ENCODE data around the gene MLPH.

MLPH gene

DNA sequence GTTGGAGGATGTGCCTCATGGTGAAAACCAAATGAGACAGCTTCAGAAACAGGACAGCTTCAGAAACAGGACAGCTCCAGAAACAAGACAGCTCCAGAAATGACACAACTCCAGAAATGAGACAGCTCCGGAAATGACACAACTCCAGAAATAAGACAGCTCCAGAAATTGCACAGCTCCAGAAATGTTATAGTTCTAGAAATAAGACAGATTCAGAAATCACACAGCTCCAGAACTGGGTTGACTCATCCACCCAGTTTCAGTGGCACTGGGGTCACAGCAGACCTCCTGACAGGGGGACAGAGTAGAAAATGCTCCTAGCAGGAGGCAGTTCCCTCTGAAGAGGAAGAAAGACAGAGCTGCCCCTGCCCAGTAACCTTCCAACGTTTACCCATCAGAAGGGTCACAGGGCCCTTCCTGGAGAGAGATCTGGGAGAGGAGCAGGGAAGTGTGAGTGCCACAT is 46.2 kb upstream of the MLPH start:
- TF ChIP-seq, protein P1, sequence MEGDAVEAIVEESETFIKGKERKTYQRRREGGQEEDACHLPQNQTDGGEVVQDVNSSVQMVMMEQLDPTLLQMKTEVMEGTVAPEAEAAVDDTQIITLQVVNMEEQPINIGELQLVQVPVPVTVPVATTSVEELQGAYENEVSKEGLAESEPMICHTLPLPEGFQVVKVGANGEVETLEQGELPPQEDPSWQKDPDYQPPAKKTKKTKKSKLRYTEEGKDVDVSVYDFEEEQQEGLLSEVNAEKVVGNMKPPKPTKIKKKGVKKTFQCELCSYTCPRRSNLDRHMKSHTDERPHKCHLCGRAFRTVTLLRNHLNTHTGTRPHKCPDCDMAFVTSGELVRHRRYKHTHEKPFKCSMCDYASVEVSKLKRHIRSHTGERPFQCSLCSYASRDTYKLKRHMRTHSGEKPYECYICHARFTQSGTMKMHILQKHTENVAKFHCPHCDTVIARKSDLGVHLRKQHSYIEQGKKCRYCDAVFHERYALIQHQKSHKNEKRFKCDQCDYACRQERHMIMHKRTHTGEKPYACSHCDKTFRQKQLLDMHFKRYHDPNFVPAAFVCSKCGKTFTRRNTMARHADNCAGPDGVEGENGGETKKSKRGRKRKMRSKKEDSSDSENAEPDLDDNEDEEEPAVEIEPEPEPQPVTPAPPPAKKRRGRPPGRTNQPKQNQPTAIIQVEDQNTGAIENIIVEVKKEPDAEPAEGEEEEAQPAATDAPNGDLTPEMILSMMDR (conservative IDR thresholded peaks at IDR 0.05; ENCODE audit: low read length) = no peak
- TF ChIP-seq EZH2phosphoT487 (IDR thresholded peaks at IDR 0.05; ENCODE audit: borderline replicate concordance) = no peak

DNA sequence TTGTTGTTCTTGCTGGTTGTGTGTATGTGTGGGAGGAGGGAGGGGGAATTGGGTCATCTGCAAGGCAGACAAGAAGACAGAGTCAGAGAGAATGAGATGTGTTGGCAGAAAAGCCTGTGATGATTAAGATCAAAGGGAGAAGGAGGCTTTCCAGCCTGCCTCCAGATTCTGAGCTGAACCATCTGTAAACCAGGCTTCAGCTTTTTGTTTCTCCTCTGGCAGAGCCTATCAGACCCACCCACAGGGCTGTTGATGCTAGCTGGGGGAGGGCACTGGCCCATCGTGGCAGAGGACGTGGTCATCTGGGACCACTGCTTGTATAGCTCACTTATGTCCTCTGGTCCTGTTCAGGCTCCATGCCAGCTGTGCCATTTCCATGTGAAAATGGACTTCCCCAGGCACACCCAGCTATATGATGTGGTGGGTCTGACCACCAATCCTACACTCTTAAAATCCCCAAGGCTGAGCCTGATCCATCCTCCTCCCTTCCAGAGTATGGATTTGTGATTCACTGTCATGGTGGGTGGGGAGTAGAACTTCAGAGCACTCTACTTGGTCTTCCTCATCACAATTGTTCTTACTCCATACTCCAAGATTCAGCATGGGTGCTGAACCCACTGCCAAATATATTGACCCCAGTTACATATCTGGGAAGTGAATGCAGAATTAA is 45.3 kb upstream of the MLPH start:
- Histone ChIP-seq H3K9me3 (ENCODE audit: insufficient read depth, low read depth, low read length) (no peaks in the 10 kb centered on the region), H3K36me3 (ENCODE audit: insufficient read depth, low read length) (no peaks in the 10 kb centered on the region), H3K4me2 (ENCODE audit: low read depth, low read length, poor library complexity, severe bottlenecking) (no peak overlapping the region), H3K4me1 (ENCODE audit: insufficient read depth, low read length, poor library complexity, severe bottlenecking) (peaks cover 21% of the 10 kb centered on the region), H3K4me3 (ENCODE audit: low read length, poor library complexity, severe bottlenecking) (no peak overlapping the region), H3K9me2 (replicated peaks; ENCODE audit: low read depth, low read length) (no peaks in the 10 kb centered on the region), H4K20me1 (ENCODE audit: insufficient read depth, low read length, poor library complexity, severe bottlenecking) (no peaks in the 10 kb centered on the region), H3K79me2 (ENCODE audit: insufficient read depth, low read length) (no peaks in the 10 kb centered on the region), H2AFZ (ENCODE audit: low read length) (no peak overlapping the region), H3K9ac (ENCODE audit: low read depth, low read length, poor library complexity, severe bottlenecking) (no peak overlapping the region), H3F3A (ENCODE audit: low read depth) (no peaks in the 10 kb centered on the region), H3K27me3 (ENCODE audit: insufficient read depth, low read length, poor library complexity, severe bottlenecking) (no peaks in the 10 kb centered on the region)
- TF ChIP-seq EZH2phosphoT487 (IDR thresholded peaks at IDR 0.05; ENCODE audit: borderline replicate concordance) = no peak
- TF ChIP-seq, protein P1 (conservative IDR thresholded peaks at IDR 0.05; ENCODE audit: low read length) = no peak

More for the DNA sequence above, 46.2 kb upstream of the MLPH start:
- Histone ChIP-seq H3K9ac (ENCODE audit: low read depth, low read length, poor library complexity, severe bottlenecking) (no peak overlapping the region), H3K27me3 (ENCODE audit: insufficient read depth, low read length, poor library complexity, severe bottlenecking) (no peaks in the 10 kb centered on the region), H3K9me2 (replicated peaks; ENCODE audit: low read depth, low read length) (no peaks in the 10 kb centered on the region), H3K36me3 (ENCODE audit: insufficient read depth, low read length) (no peaks in the 10 kb centered on the region), H3K9me3 (ENCODE audit: insufficient read depth, low read depth, low read length) (no peaks in the 10 kb centered on the region), H3F3A (ENCODE audit: low read depth) (no peaks in the 10 kb centered on the region), H3K4me3 (ENCODE audit: low read length, poor library complexity, severe bottlenecking) (no peak overlapping the region), H3K79me2 (ENCODE audit: insufficient read depth, low read length) (no peaks in the 10 kb centered on the region), H4K20me1 (ENCODE audit: insufficient read depth, low read length, poor library complexity, severe bottlenecking) (no peaks in the 10 kb centered on the region), H2AFZ (ENCODE audit: low read length) (no peak overlapping the region), H3K4me1 (ENCODE audit: insufficient read depth, low read length, poor library complexity, severe bottlenecking) (peaks cover 26% of the 10 kb centered on the region), H3K4me2 (ENCODE audit: low read depth, low read length, poor library complexity, severe bottlenecking) (no peak overlapping the region)

DNA sequence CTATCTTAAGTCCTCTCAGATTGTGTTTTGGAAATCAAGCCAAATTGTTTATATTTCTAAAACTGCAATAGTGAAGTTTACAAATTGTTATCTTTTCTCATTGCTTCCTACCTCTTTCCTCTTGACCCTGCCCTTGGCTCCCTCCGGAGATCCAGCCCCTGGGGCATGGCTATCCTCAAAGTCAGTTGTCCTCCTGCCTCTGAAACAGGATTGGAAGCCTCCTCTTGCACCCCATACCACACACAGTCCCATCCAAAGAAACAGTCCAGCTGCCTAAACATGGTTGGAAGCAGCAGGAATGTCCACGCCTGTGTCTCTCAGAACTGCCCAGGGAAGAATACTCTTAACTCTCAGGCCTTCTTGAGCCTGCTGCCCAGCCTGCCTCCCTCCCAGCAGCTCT is 43.0 kb upstream of the MLPH start:
- Histone ChIP-seq H3K36me3 (ENCODE audit: insufficient read depth, low read length) (no peaks in the 10 kb centered on the region), H3K79me2 (ENCODE audit: insufficient read depth, low read length) (no peaks in the 10 kb centered on the region), H4K20me1 (ENCODE audit: insufficient read depth, low read length, poor library complexity, severe bottlenecking) (no peaks in the 10 kb centered on the region), H3K9ac (ENCODE audit: low read depth, low read length, poor library complexity, severe bottlenecking) (no peak overlapping the region), H3K4me1 (ENCODE audit: insufficient read depth, low read length, poor library complexity, severe bottlenecking) (peaks cover 11% of the 10 kb centered on the region), H2AFZ (ENCODE audit: low read length) (no peak overlapping the region), H3K4me3 (ENCODE audit: low read length, poor library complexity, severe bottlenecking) (no peak overlapping the region), H3K9me3 (ENCODE audit: insufficient read depth, low read depth, low read length) (no peaks in the 10 kb centered on the region), H3K9me2 (replicated peaks; ENCODE audit: low read depth, low read length) (no peaks in the 10 kb centered on the region), H3F3A (ENCODE audit: low read depth) (no peaks in the 10 kb centered on the region), H3K27me3 (ENCODE audit: insufficient read depth, low read length, poor library complexity, severe bottlenecking) (no peaks in the 10 kb centered on the region), H3K4me2 (ENCODE audit: low read depth, low read length, poor library complexity, severe bottlenecking) (no peak overlapping the region)
- no peak for TF ChIP-seq EZH2phosphoT487 (IDR thresholded peaks at IDR 0.05; ENCODE audit: borderline replicate concordance)
- TF ChIP-seq, protein P1 (conservative IDR thresholded peaks at IDR 0.05; ENCODE audit: low read length) = no peak
